Smooth muscle cell (in vitro differentiated cells): ENCODE data around the gene C10orf67. TPM values are rescaled to one million over a fixed set of nuclear protein-coding genes. Genes with fewer than 3 reads are reported as not detected.
"Not testable (repeated sequence)": the region's sequence is repeated elsewhere in the genome, so short reads cannot be mapped to it uniquely, and the experiment has no call there.

ENCODE experiments used
- DNase-seq: peaks from one replicate; lab custom pipeline; 2025; ENCODE audit not compliant: unreplicated experiment; lab: John Stamatoyannopoulos, UW
- H2AFZ ChIP-seq: fragments of 200-600 bp; sonication (generic); 2 replicates; pipeline ENCODE4 v1.6.0; 2016; ENCODE audit warnings: antibody characterized with exemption, low read depth, mild to moderate bottlenecking
- H3F3A ChIP-seq: fragments of 200-600 bp; sonication (generic); 2 replicates; pipeline ENCODE4 v1.6.0; 2017; ENCODE audit warnings: antibody characterized with exemption, low read depth
- H3K27ac ChIP-seq: fragments of 200-600 bp; sonication (generic); 2 replicates; pipeline ENCODE4 v1.5.1; 2016; ENCODE audit warnings: low read depth, mild to moderate bottlenecking
- H3K27me3 ChIP-seq: fragments of 200-600 bp; sonication (generic); 2 replicates; pipeline ENCODE4 v1.6.1; 2016; ENCODE audit warnings: low read depth, mild to moderate bottlenecking
- H3K36me3 ChIP-seq: fragments of 200-600 bp; sonication (generic); 2 replicates; pipeline ENCODE4 v1.5.1; 2016; ENCODE audit warnings: low read depth
- H3K4me1 ChIP-seq: fragments of 200-600 bp; sonication (generic); 2 replicates; pipeline ENCODE4 v1.5.1; 2016; ENCODE audit warnings: low read depth
- H3K4me2 ChIP-seq: fragments of 200-600 bp; sonication (generic); 2 replicates; pipeline ENCODE4 v1.6.0; 2016; ENCODE audit warnings: mild to moderate bottlenecking
- H3K4me3 ChIP-seq: fragments of 200-600 bp; sonication (generic); 2 replicates; pipeline ENCODE4 v1.5.1; 2016; ENCODE audit warnings: mild to moderate bottlenecking
- H3K79me2 ChIP-seq: fragments of 200-600 bp; sonication (generic); 2 replicates; pipeline ENCODE4 v1.6.0; 2016; ENCODE audit warnings: low read depth, mild to moderate bottlenecking
- H3K9ac ChIP-seq: fragments of 200-600 bp; sonication (generic); 2 replicates; pipeline ENCODE4 v1.6.0; 2016; ENCODE audit warnings: low read depth
- H3K9me3 ChIP-seq: fragments of 200-600 bp; sonication (generic); replicated peaks from 2 replicates; pipeline ENCODE4 v1.5.1; 2016; ENCODE audit warnings: low read depth
- H4K20me1 ChIP-seq: fragments of 200-600 bp; sonication (generic); 2 replicates; pipeline ENCODE4 v1.6.0; 2016; ENCODE audit warnings: low read depth
- CTCF ChIP-seq: fragments of 200-600 bp; sonication (generic); IDR thresholded peaks from 2 replicates; pipeline ENCODE4 v1.5.1; 2017; ENCODE audit warnings: borderline replicate concordance, mild to moderate bottlenecking, antibody characterized with exemption; ENCODE audit not compliant: insufficient read depth, poor library complexity, severe bottlenecking
- WGBS: methylation state at CpG from one replicate; pipeline ENCODE4 v1.1.7; 2016; ENCODE audit warnings: low lambda C conversion rate; 5-methylcytosine and 5-hydroxymethylcytosine counted together
- polyA plus RNA-seq: library from polyadenylated mRNA; unstranded; fragments of >200 nt; fragmentation: Nextera tagmentation; extraction: Ambion mirVana; gene quantifications from 2 replicates; pipeline ENCODE4 v1.2.1, GENCODE V29; 2016
- total RNA-seq: library from RNA; depleted of rRNA; stranded (reverse); fragments of >200 nt; gene quantifications from 2 replicates; pipeline ENCODE4 v1.2.3, GENCODE V29; 2014

C10orf67 gene
- total and polyA plus RNA-seq, 2 experiments from 2014 or later: not detected

GRCh38 chr10:23280419-23281043 is 64.1 kb downstream of the C10orf67 start:
- 24% methylated on average over 7 of the region's 7 CpGs for WGBS

GRCh38 chr10:23275355-23275754 is 69.2 kb downstream of the C10orf67 start:
- Histone ChIP-seq H4K20me1 (no peaks in the 10 kb centered on the region), H3K4me3 (no peak overlapping the region), H3K27me3 (no peaks in the 10 kb centered on the region), H3K27ac (no peak overlapping the region), H2AFZ (no peak overlapping the region), H3K4me1 (no peaks in the 10 kb centered on the region), H3K79me2 (no peaks in the 10 kb centered on the region), H3F3A (no peaks in the 10 kb centered on the region), H3K36me3 (no peaks in the 10 kb centered on the region), H3K4me2 (no peak overlapping the region), H3K9me3 (no peaks in the 10 kb centered on the region), H3K9ac (no peak overlapping the region)
- 71% methylated on average over 2 of the region's 2 CpGs for WGBS
- TF ChIP-seq CTCF: no peak
- no peak for DNase-seq

More at GRCh38 chr10:23280419-23281043, 64.1 kb downstream of the C10orf67 start:
- Histone ChIP-seq H3K36me3 (no peaks in the 10 kb centered on the region), H3K9ac (no peak overlapping the region), H3K27ac (no peak overlapping the region), H3K4me3 (no peak overlapping the region), H4K20me1 (no peaks in the 10 kb centered on the region), H3K27me3 (peaks cover 3% of the 10 kb centered on the region), H3K4me1 (no peaks in the 10 kb centered on the region), H3F3A (no peaks in the 10 kb centered on the region), H3K4me2 (no peak overlapping the region), H3K9me3 (no peaks in the 10 kb centered on the region), H2AFZ (no peak overlapping the region), H3K79me2 (no peaks in the 10 kb centered on the region)
- TF ChIP-seq CTCF: no peak
- DNase-seq: no peak

- not testable (repeated sequence) for H3K36me3 ChIP-seq, H4K20me1 ChIP-seq, DNase-seq, H3K4me3 ChIP-seq, H3F3A ChIP-seq, H3K4me2 ChIP-seq, H3K4me1 ChIP-seq, H3K9me3 ChIP-seq, H2AFZ ChIP-seq, H3K27ac ChIP-seq, H3K27me3 ChIP-seq, H3K79me2 ChIP-seq, H3K9ac ChIP-seq
- WGBS: 86% methylated on average over 9 of the region's 9 CpGs
Measured at GRCh38 chr10:23274179-23274578, 70.4 kb downstream of the C10orf67 start.

- Histone ChIP-seq H3K9me3 (no peaks in the 10 kb centered on the region), H3K4me2 (no peak overlapping the region), H2AFZ (no peak overlapping the region), H3K4me3 (no peak overlapping the region), H3K79me2 (no peaks in the 10 kb centered on the region), H3F3A (no peaks in the 10 kb centered on the region), H3K27ac (no peak overlapping the region), H4K20me1 (no peaks in the 10 kb centered on the region), H3K36me3 (no peaks in the 10 kb centered on the region), H3K4me1 (no peaks in the 10 kb centered on the region), H3K27me3 (no peaks in the 10 kb centered on the region), H3K9ac (no peak overlapping the region)
- WGBS: 89% methylated on average over 3 of the region's 3 CpGs
- no peak for DNase-seq
- TF ChIP-seq CTCF: no peak
Measured at GRCh38 chr10:23270531-23270930, 74.1 kb downstream of the C10orf67 start.
